H1 (cell line): Measurements from ENCODE around the gene MEF2B. TPM values are rescaled to one million over a fixed set of nuclear protein-coding genes. Genes with fewer than 3 reads are reported as not detected.

Source experiments
- CREB1 ChIP-seq: IDR thresholded peaks from 2 replicates; pipeline ENCODE4 v1.6.1; 2012; ENCODE audit warnings: inconsistent platforms
- EP300 ChIP-seq, 2 experiments: IDR thresholded peaks; 1 replicate in 1 of 2; 2 replicates in 1 of 2; pipeline ENCODE4 v1.6.1; 2011 to 2012; ENCODE audit warnings: low read depth in 2 of 2, low read length in 2 of 2, mild to moderate bottlenecking in 2 of 2, borderline replicate concordance in 1 of 2, inconsistent platforms in 1 of 2, moderate library complexity in 1 of 2
- SRF ChIP-seq: IDR thresholded peaks from 2 replicates; pipeline ENCODE4 v1.6.1; 2011; ENCODE audit warnings: mild to moderate bottlenecking, low read depth, low read length, moderate library complexity
- TAF7 ChIP-seq: optimal IDR thresholded peaks from 2 replicates; pipeline ENCODE3; 2011; ENCODE audit warnings: low read depth, mild to moderate bottlenecking, inconsistent platforms, low read length, moderate library complexity, borderline replicate concordance
- TEAD4 ChIP-seq: IDR thresholded peaks from 2 replicates; pipeline ENCODE4 v1.6.1; 2012; ENCODE audit warnings: low read depth, low read length, inconsistent platforms, mixed read lengths
- polyA plus RNA-seq, 7 experiments: library from polyadenylated mRNA; depleted of rRNA in 3 of 7; stranded (reverse) in 5 of 7; unstranded in 2 of 7; fragments of >200 nt in 5 of 7; fragments of 200-250 nt in 2 of 7; gene quantifications; 1 replicate in 5 of 7; 2 replicates in 1 of 7; 4 replicates in 1 of 7; pipeline versions ENCODE4 v1.2.1 to v1.2.3, GENCODE V29; 2011 to 2013; ENCODE audit warnings: missing spikeins in 2 of 7, mixed read lengths in 2 of 7
- total RNA-seq: library from RNA; stranded (reverse); fragmentation: NEBNext Ultra II Directional; extraction: Animal tissue kit (Norgen Biotek cat#: 25700); gene quantifications from 2 replicates; pipeline ENCODE4 v1.2.1, GENCODE V29; 2021
- TF ChIP-seq, protein P1 (sequence below): IDR thresholded peaks from 2 replicates; pipeline ENCODE4 v1.6.1; 2012; ENCODE audit warnings: low read length, inconsistent platforms

Gene MEF2B
- total and polyA plus RNA-seq, 2 of the 8 experiments (the other 6 are each of a cell fraction or from before 2014, with no cell fraction given): 2.8 to 3.7 TPM

DNA sequence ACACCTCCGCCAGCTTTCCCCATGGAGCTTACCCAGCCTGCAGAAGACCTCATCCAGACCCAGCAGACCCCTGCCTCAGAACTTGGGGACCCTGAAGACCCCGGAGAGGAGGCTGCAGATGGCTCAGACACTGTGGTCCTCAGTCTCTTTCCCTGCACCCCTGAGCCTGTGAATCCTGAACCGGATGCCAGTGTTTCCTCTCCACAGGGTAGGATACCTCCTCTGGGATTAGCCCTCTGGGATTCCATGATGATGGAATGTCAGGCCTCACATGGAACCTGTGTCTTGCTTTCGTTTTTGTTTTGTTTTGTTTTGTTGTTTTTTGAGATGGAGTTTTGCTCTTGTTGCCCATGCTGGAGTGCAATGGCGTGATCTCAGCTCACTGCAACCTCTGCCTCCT, 23.9 kb upstream of the MEF2B start (continued):
- TF ChIP-seq, protein P1, sequence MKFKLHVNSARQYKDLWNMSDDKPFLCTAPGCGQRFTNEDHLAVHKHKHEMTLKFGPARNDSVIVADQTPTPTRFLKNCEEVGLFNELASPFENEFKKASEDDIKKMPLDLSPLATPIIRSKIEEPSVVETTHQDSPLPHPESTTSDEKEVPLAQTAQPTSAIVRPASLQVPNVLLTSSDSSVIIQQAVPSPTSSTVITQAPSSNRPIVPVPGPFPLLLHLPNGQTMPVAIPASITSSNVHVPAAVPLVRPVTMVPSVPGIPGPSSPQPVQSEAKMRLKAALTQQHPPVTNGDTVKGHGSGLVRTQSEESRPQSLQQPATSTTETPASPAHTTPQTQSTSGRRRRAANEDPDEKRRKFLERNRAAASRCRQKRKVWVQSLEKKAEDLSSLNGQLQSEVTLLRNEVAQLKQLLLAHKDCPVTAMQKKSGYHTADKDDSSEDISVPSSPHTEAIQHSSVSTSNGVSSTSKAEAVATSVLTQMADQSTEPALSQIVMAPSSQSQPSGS: no peak
- TF ChIP-seq TAF7: no peak
- no peak for TF ChIP-seq CREB1
- TF ChIP-seq TEAD4: no peak
- no peak for TF ChIP-seq EP300 (IDR thresholded peaks at IDR 0.05; ENCODE audit: borderline replicate concordance in 1 of 2, low read depth in 2 of 2, low read length in 2 of 2)
- TF ChIP-seq SRF: no peak
